Medulla oblongata (tissue), 1 donor: Measurements from ENCODE around the gene ERC2.
"Not testable (repeated sequence)": the region's sequence is repeated elsewhere in the genome, so short reads cannot be mapped to it uniquely, and the experiment has no call there.

Experiments used
- DNase-seq: peaks from one replicate; pipeline ENCODE4 v3.0.0-alpha.2; 2015; ENCODE audit errors: extremely low spot score

The ERC2 gene

DNA sequence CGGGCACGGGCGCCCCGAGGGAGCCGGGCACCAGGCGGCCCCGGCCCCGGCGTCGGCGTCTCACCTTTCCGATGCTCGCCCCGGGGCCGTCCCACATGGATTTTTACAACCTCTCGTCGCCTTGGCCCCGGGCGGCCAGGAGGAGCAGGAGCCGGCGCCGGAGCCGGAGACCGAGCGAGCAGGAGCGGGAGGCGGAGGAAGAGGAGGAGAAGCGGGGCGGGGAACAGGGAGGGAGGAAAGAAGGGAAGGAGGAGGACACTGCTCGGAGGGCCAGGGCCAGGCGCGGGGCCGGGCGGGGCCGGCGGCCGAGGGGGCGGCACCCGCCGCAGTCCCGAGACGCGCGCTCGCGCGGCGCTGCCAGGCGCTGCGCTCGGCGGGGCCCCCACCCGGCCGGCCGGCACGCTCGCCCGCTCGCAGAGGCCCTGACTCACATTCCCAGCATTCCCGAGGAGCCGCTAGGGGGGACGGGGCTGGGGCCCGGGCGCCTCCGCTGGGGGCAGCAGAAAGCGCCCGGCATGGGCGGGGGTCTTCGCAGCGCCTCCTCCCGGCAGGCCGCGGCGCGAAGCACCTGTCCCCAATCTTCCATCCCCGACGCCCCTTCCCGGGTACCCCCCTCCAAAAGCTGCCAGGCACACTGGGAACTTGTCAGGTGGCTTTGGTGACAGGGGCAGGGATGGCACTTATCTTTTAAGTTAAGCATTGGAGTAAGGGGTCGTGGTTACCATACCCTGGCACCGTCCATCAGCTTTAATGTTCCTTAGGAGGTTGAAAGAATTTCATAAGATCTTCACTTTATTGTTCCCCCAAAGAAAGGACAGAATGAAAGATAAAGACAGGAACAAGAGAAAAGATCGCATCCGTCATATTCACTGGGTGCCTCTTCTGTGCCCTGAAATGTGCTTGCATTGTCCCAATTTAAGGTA lies at the start of gene ERC2:
ERC2 (minus strand) TSS at position 284 of the 923 bp plus-strand sequence.
- DNase-seq: peak; percentile 27

DNA sequence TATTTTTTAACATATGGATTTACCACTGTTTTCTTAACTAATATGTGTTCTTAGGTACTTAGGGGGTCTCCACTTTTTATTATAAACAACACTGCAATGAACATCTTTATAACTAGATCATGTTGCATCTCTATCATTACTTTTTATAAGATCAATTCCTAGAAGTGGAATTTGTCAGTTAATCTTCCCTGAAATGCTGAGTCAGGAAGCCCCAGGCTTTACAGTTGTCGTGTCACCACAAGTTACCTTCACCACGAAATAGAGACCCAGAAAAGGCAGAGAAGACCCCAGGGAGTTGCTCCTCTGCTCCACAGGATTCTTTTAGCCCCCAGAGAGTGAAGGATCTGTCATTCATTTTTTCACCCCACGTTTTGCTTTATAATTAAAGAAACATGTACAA lies 34.5 kb upstream of the ERC2 start:
- no peak for DNase-seq

DNA sequence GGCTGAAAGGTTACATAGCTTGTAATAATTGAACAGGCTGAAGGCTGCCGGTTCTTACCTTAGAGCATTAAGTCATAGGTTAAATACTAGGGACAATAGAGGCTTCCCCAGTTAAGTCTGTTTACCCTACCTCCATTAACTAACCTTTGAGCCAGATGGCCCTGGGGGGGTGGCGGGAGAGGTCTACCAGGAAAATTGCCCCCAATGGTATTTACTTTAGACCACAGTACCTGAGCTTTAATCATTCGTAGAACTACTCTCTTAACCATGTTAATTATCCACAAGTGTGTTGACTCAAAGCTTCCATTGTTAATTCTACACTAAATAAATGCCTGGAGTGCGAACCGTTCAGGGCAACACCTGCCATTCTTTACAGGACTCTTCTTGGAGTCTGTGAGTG lies 28.1 kb upstream of the ERC2 start:
- DNase-seq: not testable (repeated sequence)

DNA sequence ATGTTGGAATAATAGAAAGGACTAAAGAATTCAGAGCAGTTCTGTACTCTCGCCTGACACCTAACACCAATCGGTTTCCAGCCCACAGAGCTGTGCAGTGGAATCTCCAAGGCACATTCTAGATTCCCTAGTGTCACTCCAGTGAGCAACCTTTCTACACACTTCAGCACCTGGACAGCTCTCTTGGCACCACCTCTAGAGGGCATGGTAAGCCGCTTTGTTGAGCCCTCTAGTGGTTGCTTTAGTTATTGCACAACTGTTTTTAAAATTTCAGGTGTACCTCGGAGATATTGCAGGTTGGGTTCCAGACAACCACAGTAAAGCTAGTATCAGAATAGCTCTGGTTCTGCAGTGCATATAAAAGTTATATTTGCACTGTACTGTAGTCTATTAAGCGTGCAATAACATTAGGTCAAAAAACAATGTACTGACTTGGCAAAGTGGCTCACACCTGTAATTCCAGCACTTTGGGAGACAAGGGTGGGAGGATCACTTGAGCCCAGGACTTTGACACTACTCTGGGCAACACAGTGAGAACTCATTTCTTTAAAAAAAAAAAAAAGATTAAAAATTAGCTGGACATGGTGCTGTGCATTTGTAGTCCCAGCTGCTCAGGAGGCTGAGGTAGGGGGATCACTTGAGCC lies 26.5 kb upstream of the ERC2 start:
- DNase-seq: peak; percentile 77

DNA sequence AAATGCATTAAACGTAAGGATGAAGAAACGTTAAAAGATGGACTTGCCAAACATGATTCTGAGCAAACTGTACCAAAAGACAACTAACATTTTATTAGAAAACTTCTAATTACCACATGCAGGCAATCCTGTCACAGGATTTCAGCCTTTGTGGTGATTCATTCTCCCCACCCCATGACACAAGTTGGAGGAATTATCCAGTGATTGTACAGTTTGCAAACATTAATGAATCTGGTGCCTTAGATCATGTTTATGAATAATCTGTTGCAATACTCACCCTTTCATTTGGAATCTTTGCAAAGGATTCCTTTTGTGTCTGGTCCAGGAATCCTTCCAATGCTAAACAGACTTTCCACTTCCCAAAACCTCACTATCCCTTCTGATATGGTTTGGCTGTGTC lies 23.3 kb upstream of the ERC2 start:
- DNase-seq: no peak

DNA sequence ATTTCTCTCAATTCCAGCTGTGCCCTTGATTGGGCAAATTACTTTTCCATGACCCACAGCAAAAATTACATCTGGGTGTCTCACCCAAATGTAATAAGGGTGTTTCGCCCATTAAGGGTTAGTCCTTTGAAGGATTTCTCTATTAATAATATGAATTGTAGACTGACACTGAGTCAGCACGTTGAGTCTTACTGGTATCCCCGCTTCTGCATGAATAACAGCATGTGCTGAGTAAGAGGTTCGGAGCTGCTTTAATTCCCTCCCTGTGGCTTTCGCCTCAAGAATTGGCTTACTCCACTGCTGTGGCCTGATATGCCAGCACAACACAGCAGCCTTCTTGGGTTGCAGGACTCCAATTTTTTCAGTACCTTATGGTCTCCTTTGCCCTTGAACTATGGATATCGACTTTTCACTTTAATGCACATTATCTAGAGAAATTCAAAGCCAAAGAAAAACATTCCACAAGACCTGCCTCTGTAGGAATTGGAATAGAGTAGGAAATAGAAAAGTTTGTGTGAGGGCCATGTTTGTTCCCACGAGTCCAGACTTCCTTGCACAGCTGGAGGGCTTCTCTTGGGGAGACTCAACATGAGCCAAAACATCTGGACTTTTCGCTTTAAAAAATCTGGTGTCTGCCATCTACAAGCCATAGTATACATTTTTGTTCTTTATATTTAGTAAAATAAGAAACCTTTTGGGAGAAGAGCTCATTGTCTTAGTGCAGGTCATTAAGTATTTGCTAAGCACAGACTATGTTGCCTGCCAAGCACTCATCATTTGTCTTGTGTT lies 20.7 kb upstream of the ERC2 start:
- no peak for DNase-seq

DNA sequence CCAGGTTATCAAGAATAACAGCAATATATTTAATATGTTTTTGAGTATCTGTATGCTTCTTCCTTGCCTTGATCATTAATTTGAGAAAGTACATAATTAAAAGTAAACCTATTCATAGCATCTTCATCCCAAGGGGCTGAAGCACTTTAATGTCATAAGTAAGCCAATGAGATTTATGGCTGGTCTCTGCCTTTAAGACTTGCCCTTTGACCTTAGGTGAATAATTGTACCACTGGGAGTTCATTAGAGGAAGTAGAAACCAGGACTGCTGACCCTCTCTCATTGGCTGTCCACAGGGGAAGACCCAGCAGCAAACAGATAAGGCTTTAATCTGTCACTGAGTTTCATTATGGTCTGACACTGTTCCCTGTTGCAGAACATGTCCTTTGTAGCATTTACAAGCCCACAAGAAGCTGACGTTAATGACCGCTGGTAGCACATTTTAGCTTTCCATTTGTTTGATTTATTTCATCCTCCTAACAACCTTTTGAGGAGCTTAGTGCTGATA lies 16.3 kb upstream of the ERC2 start:
- no peak for DNase-seq

DNA sequence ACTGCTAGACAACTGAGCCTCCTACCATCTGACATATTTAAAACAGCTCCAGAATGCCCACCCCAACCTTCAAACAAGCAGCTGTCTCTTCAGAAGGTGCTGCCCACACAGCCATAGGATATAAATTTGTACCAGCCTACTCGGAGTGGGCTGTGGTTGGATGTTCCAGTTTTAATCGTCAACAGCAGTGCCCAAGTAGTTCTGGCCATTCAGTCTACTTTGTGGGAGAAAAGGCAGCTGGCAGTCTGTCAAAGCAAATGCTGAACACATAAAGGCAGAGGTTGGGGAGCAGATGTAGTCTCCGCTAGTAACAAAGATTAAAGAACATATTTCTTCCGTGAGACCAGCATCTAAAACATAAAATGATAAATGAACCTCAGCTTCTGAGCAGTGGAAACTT lies 15.9 kb upstream of the ERC2 start:
- no peak for DNase-seq

DNA sequence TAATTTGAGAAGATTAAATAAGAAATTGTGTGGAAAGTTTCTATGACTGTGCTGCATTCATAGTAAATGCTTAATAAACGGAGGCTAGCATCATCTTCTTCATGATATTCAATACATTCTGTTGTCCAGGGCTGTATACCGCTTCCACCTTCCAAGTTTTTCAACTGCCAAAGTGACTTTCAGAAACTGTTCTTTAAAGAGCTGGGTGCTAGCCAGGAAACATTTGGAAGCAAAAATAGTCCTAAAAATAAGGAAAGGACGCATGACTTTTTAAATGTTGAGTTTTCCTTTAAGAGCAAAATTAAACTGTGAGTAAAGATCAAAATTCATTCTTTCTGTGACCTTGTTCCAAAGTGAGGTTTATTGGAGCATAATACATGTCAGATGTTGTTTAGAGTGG lies 9.4 kb upstream of the ERC2 start:
- no peak for DNase-seq

DNA sequence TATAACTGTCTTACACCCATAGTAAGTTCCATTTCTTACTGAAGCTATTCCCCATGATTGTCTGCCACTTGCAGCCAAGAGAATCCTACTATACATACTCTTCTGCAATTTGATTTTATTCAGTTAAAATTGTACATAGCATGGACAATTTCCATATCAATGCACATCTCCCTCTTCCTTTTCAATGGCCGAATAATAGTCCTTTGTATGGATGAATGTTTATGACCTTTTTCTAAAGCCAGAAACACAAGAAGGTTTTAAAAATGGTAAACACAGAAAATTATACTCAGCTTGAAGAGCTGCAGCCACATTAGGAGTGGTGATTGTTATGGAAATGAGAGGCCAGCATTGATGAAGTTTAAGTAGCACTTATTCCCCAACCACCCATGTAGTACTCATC lies 8.5 kb upstream of the ERC2 start:
- DNase-seq: no peak

DNA sequence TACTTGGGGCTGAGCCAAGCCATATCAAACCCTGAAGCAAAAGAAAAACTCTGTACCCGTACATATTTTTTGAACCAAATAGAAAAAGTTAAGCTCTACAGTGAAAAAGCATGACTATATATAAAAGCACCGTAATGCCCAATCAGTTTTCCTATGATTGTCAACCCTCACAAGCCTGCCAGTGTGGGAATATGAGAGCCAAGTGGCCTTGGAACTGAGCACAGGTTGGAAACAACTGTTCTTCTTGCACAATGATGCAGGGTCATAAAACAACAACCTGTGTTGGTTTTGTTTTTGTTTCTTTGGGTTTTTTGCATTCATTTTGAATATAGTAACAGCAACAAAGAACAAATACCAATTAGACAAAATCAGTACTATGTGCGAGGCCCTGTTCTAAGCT lies 3.5 kb upstream of the ERC2 start:
- no peak for DNase-seq

DNA sequence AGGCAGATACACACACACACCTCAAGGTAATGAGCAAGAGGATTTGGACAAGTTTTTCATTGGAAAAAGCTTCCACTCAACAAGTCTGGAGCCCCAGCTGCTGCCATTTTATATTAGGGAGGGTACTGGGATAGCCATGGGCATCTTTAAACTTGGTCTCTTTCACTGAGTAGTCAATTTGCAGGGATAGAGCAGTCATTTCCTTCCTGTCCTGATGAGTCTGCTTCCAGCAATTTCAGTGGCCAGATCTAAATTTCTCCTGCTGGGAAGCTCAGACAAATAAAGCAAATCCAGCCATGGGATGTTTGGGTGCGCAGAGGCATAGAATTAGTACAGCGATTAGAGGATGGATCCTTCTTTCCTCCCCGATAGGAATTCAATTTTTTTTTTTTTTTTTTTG lies 874 bp upstream of the ERC2 start:
- no peak for DNase-seq

DNA sequence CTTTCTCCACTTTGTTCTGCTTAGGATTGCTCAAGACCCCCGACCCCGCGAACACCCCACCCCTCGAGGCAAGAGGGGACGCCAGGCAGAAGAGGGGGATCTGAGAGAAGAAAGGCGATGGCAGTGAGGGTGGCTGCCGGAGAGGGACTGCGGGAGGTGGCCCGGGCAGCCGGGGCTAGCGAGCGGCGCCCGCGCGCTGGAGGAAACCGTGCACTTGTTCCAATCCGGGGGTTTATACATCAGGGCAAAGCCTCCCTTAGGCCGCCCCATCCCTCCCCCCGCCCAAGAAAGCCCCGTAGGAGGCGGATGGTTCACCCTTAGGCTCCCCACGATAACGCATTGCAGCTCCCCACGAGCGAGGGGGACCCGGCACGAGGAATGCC lies 475 bp downstream of the ERC2 start:
- no peak for DNase-seq

DNA sequence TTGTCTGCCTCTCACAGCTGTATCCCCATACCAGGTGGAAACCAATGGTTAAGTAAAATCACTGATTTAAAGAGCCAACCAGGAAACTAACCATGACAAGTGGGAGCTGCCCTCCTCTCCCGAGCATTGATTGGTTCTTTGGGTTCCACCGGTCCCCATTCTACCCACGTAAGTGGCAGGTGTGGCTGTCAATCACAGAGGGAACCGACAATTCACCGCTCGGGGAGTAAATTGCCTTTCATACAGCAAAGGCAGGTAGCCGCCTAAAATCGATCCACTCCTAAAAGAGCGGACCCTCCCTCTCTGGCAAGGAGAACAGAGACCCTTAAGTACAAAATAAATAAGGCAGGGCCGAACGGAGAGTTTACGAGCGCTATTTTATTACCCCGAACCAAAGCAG lies 1.2 kb downstream of the ERC2 start:
- peak; percentile 92 for DNase-seq

DNA sequence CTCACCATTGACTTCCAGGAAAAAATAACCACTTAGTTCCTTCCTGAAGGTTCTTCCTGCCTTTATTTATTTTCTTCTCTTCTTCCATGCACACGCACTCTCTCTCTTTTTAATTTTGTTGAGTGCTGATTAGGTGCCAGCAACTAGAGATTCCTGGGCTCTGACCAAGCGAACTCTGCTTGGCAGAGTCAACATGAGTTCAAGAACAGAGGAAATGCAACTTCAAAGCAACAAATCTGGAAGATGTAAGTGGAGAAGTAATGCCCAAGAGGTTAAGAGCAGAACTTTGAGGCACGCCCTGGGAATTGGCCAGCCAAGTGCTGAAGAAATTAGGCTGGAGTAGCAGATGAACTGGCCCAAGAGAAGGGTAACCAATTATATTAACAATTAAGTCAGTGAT lies 8.5 kb downstream of the ERC2 start:
- no peak for DNase-seq

DNA sequence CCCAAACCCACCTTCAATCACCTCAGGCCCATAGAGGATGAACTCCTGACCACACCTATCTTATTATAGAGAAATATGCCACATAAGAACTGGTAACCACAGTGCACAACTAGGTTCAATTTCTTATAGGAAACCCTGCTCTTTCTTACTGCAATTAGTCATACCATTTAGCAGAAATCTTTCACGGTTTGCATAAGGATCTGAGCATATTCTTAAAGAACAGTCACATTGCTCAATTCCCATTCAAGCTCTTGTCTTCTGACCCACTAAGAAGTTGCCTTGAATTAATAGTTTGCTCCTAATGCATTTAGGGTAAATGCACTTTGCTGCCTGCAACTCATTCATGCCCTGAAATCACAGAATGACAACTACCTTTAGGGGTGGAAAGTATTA lies 9.2 kb downstream of the ERC2 start:
- DNase-seq: no peak

DNA sequence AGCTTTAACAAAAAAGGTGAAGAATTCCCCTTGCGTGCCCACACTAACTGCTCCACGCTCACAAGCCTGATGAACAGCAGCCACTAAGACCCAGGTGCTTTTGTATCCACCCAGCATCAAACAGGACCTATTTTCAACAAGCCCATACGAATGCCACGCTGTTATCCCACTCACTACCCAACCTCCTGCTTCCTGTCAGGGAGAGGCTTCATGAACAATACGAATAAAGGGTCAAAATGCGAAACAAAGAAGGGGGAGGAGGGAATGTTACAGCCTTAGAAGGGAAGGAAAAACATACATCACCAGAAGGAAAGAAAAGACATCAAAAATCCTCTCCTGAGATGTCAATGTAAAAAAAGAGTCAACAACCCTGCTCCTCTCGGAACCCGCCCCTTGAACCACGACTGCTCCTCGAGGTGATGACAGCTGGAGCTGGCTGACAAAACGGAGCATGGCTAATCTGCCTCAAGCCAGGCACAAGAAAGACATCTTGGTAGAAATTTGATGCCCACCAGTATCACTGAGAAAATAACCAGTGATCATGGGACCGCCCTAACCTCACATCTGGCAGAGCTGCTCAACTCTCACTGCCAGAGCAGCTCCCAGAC lies 9.7 kb downstream of the ERC2 start:
- no peak for DNase-seq

DNA sequence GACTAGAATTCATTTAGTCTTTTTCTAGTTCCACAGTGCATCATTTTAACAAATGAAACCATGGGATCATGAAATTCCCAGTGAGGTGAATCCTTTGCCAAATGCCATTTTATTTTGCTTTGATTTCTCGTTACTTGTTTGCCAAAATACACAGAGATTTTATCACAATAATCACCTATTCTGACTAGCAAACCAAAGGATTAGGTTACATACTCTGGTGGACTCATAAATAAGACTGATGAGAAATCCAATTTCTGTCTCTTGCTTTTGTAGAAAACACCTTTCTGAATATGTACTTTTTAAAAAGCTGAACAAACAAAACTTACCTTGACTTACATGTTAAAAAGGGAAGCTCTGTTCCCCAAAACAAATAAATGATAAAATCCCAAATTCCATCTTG lies 12.2 kb downstream of the ERC2 start:
- DNase-seq: no peak

DNA sequence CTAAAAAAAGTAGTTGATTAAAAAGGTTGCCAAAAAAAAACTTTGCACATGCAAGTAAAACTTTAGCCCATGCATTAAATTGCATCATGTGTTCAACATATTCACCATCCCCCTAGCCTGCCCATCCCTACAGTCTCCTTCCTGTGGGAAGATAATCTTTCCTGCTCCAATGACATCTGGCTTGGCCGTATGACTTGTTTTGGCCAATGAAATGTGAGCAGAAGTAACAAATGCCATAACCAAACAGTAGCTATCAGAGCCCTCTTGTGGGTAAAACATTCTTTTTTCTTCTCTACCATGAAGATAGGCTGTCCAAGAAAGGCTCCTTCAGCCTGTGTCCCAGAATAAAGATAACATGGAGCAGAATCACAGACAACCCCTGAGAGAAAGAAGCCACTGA lies 15.3 kb downstream of the ERC2 start:
- no peak for DNase-seq

DNA sequence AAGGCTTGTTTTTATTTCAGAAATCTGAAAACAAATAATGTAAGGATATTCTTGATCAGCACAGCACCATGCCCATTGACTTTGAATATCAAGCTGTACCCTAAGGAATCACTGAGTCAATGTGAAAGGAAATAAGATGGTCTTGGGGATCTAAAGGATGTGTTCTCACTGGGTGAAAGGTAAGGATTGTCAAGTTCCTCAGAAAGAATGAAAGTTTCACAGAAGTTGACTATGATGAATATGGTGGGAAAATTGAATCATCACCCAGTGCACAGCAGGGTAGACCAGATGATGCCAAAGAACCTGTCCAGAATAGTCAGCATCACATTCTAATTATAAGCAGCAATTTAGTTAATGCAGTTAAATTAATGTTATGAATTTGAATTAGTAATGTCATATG lies 16.2 kb downstream of the ERC2 start:
- no peak for DNase-seq

DNA sequence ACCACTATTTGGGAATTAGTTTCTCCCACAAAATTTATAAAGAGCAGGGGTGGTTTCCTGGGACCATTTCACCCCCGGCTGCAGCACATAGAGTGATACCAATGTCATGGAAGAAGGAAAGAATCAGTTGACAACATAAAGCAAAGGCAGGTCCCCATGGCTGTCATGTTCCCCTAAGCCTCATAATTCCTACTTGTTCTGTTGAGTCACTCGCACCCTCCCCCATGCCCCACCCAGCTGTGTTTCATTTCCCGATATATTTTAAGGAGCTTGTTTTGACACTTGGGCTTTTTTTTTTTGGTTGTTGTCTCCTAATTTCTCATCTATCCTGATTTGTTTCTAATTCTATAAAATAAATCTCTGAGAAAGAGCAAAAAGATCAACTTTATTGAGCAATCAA lies 24.9 kb downstream of the ERC2 start:
- no peak for DNase-seq

DNA sequence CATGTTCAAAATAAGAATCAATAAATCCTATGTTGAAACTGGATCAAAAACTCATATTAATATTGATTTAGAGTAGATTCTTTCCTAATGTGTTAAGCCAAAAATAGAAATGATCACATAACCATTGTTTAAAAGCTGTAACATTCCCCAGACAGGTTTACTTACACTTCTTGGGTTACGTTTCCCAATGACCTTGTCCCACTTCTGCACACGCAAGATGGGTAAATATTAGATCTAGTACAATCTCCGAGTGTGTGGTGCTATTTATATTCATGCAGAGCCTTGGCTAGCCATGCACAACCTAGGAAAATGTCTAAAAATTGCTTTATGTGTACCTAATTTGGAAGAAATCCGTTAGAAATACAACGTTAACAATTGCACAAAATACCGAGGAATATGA lies 39.6 kb downstream of the ERC2 start:
- no peak for DNase-seq
